Left lung (tissue), 10 donors: ENCODE results near the gene SOCS2. TPM values are rescaled to one million over a fixed set of nuclear protein-coding genes. Genes with fewer than 3 reads are reported as not detected.

ENCODE experiments used
- ATAC-seq: fragments of 200-7000 bp; cut with Tn5 transposase; one replicate; pipeline ENCODE4 v1.9.1; 2020; ENCODE audit warnings: moderate library complexity
- DNase-seq, 4 donors: peaks; one replicate each; pipeline ENCODE4 v3.0.0-alpha.2; 2013 to 2020
- H3K27ac ChIP-seq, 2 donors: fragments of 200-600 bp; sonication (generic) in 1 of 2; one replicate each; pipeline versions ENCODE4 v1.5.0 to v1.8.0; 2020 to 2021
- H3K27me3 ChIP-seq, 2 donors: fragments of 200-600 bp; sonication (generic) in 1 of 2; one replicate each; pipeline versions ENCODE4 v1.5.0 to v1.8.0; 2020 to 2021
- H3K36me3 ChIP-seq, 2 donors: fragments of 200-600 bp; sonication (generic) in 1 of 2; one replicate each; pipeline versions ENCODE4 v1.5.0 to v1.8.0; 2020 to 2021
- H3K4me1 ChIP-seq, 2 donors: fragments of 200-600 bp; one replicate each; pipeline ENCODE4 v1.8.0; 2021
- H3K4me3 ChIP-seq, 2 donors: fragments of 200-600 bp; sonication (generic) in 1 of 2; one replicate each; pipeline versions ENCODE4 v1.5.0 to v1.8.0; 2020 to 2021; ENCODE audit warnings: mild to moderate bottlenecking in 1 of 2
- H3K9me3 ChIP-seq, 2 donors: fragments of 200-600 bp; sonication (generic) in 1 of 2; one replicate each; pipeline versions ENCODE4 v1.5.0 to v1.8.0; 2020 to 2021
- CTCF ChIP-seq, 2 donors: fragments of 200-600 bp; sonication (generic) in 1 of 2; IDR thresholded peaks; one replicate each; pipeline versions ENCODE4 v1.5.0 to v1.8.0; 2021; ENCODE audit warnings: antibody characterized with exemption in 2 of 2
- intact Hi-C, 2 donors: fragments of 100-400 bp; cut with DNase I; formaldehyde crosslinking; loops; one replicate each; pipeline versions ENCODE4 v1.11.2 to v1.14.2; 2022
- polyA plus RNA-seq, 6 donors: library from polyadenylated mRNA; unstranded; fragments of 120-200 nt; gene quantifications; one replicate each; pipeline ENCODE4 v1.2.1, GENCODE V29; 2013; ENCODE audit not compliant: insufficient read length in 6 of 6
- total RNA-seq, 2 donors: library from RNA; stranded (reverse); fragmentation: NEBNext Ultra II Directional; extraction: Animal tissue kit (Norgen Biotek cat#: 25700); gene quantifications; one replicate each; pipeline ENCODE4 v1.2.1, GENCODE V29; 2021
- donor health status: DM: no; HTN: yes; CAD: no.
- donor health status: DM: no; HTN: no; CAD: no.

SOCS2 gene
- total and polyA plus RNA-seq, 8 donors: 15.7 to 40.5 (median 31.0) TPM

GRCh38 chr12:93592641-93593406 is 20.3 kb downstream of the SOCS2 start:
- intact Hi-C loops: no loop called here
- no peak for DNase-seq
- peak overlapping the region; percentile 78 to 88 for H3K27ac ChIP-seq
- H3K4me3 ChIP-seq: no peak overlapping the region
- TF ChIP-seq CTCF (IDR thresholded peaks at IDR 0.05): no peak
- peaks cover 4 to 11% of the 10 kb centered on the region in 2 donors for H3K4me1 ChIP-seq
- H3K27me3 ChIP-seq: peaks cover 0 to 9% of the 10 kb centered on the region in 2 donors
- no peak for ATAC-seq
- H3K36me3 ChIP-seq: no peaks in the 10 kb centered on the region
- H3K9me3 ChIP-seq: no peaks in the 10 kb centered on the region

GRCh38 chr12:93593843-93594242 is 21.4 kb downstream of the SOCS2 start:
- Histone ChIP-seq H3K27me3 (peaks cover 0 to 9% of the 10 kb centered on the region in 2 donors), H3K36me3 (no peaks in the 10 kb centered on the region), H3K4me1 (peaks cover 4 to 11% of the 10 kb centered on the region in 2 donors), H3K4me3 (peak overlapping the region in 1 of 2 donors; percentile 1), H3K9me3 (no peaks in the 10 kb centered on the region), H3K27ac (peak overlapping the region; percentile 78 to 88)
- intact Hi-C loops: no loop called here
- ATAC-seq (no peak), DNase-seq (no peak)
- TF ChIP-seq CTCF (IDR thresholded peaks at IDR 0.05): no peak

- no peaks in the 10 kb centered on the region for H3K9me3 ChIP-seq
- intact Hi-C loops: no loop called here
- peak overlapping the region; percentile 78 to 88 for H3K27ac ChIP-seq
- H3K27me3 ChIP-seq: peaks cover 0 to 9% of the 10 kb centered on the region in 2 donors
- DNase-seq (no peak), ATAC-seq (no peak)
- H3K4me1 ChIP-seq: peaks cover 4 to 11% of the 10 kb centered on the region in 2 donors
- TF ChIP-seq CTCF (IDR thresholded peaks at IDR 0.05): no peak
- peak overlapping the region in 1 of 2 donors; percentile 1 for H3K4me3 ChIP-seq
- H3K36me3 ChIP-seq: no peaks in the 10 kb centered on the region
Observed at GRCh38 chr12:93594766-93595311, 22.4 kb downstream of the SOCS2 start.

DNA sequence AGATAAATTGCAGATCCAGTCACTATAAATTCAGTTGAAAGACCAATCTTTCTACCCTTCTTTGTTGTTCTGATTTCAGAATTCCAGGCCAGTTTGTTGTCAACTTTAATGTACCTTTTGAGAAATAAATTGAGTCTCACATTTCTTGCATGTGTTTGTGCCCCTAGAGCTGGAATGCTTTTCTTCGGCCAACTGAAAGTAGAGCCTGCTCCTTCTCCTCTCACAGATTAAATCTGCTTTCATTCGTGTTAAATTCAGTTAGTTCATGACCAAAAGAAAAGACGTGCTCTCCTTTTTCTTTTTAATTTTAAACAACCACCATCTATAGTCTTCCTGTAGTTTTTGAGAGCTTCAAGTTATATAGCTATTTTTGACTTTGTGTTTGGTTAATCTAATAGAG is 22.9 kb downstream of the SOCS2 start:
- ATAC-seq (no peak), DNase-seq (no peak)
- Histone ChIP-seq H3K27ac (peak overlapping the region; percentile 78 to 88), H3K4me1 (peaks cover 4 to 11% of the 10 kb centered on the region in 2 donors), H3K4me3 (no peak overlapping the region), H3K27me3 (peaks cover 0 to 9% of the 10 kb centered on the region in 2 donors), H3K9me3 (no peaks in the 10 kb centered on the region), H3K36me3 (no peaks in the 10 kb centered on the region)
- intact Hi-C loops: no loop called here
- TF ChIP-seq CTCF (IDR thresholded peaks at IDR 0.05): no peak

- no peak for ATAC-seq
Observed at GRCh38 chr12:93597608-93598007, 25.1 kb downstream of the SOCS2 start.

More at GRCh38 chr12:93597608-93598007, 25.1 kb downstream of the SOCS2 start:
- no peaks in the 10 kb centered on the region for H3K9me3 ChIP-seq
- no peaks in the 10 kb centered on the region for H3K27me3 ChIP-seq
- TF ChIP-seq CTCF (IDR thresholded peaks at IDR 0.05): no peak
- H3K4me3 ChIP-seq: no peak overlapping the region
- no peak for DNase-seq
- no peaks in the 10 kb centered on the region for H3K36me3 ChIP-seq
- no peak overlapping the region for H3K27ac ChIP-seq
- intact Hi-C loops: no loop called here
- H3K4me1 ChIP-seq: peaks cover 0 to 14% of the 10 kb centered on the region in 2 donors
